Measurements from ENCODE around the gene CDH9. TPM values are rescaled to one million over a fixed set of nuclear protein-coding genes. Genes with fewer than 3 reads are reported as not detected.

CDH9 gene
- polyA plus RNA-seq, 2 of the 4 experiments (the other 2 are of a cell fraction) = 0.22 TPM; not detected in 1

DNA sequence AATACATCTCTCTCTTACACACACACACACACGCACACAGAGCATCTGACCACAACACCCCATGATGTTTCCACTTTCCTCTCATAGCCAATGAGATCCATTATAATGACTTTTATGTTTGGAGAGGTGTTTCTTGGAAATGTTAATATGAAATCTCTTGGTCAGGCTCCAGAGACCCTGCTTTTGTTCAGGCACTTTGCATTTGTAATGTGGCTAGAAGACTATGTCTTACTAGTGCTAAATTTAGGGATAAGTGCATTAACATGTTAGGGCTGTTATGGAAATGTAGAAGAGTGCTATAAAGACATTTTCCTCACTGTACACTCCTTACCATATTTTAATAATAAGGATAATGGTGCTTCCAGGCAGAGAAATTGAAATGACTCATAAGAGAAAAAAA is 3.8 kb downstream of the CDH9 start:
- CTCF ChIA-PET = no interaction called here
- Histone ChIP-seq H3K4me3 (no peak overlapping the region), H3K4me1 (no peaks in the 10 kb centered on the region), H3K4me2 (no peak overlapping the region), H3K9me3 (no peaks in the 10 kb centered on the region), H3K27ac (no peak overlapping the region)
- ATAC-seq (no peak), FAIRE-seq (no peak), DNase-seq (ENCODE audit: low read depth in 1 of 2, low spot score in 1 of 2) (no peak)
- no peak for TF ChIP-seq HDAC2 (IDR thresholded peaks at IDR 0.05)
- no peak for TF ChIP-seq NFE2L2 (conservative IDR thresholded peaks at IDR 0.05; ENCODE audit: low read length)
- no peak for TF ChIP-seq HOXB5 (CRISPR knock-in tag; IDR thresholded peaks at IDR 0.05)
- no peak for TF ChIP-seq EHMT2 (IDR thresholded peaks at IDR 0.05; ENCODE audit: low read depth)
- TF ChIP-seq MAFK (IDR thresholded peaks at IDR 0.05; ENCODE audit: partially characterized antibody) = no peak
- TF ChIP-seq GATA3 (IDR thresholded peaks at IDR 0.05; ENCODE audit: borderline replicate concordance) = no peak
- TF ChIP-seq POLR2AphosphoS2 (conservative IDR thresholded peaks at IDR 0.05; ENCODE audit: low read length) = no peak
- no peak for TF ChIP-seq TP53 (CRISPR knock-in tag; IDR thresholded peaks at IDR 0.05)
- no peak for TF ChIP-seq ZSCAN20 (CRISPR knock-in tag; IDR thresholded peaks at IDR 0.05)
- TF ChIP-seq, protein P1, sequence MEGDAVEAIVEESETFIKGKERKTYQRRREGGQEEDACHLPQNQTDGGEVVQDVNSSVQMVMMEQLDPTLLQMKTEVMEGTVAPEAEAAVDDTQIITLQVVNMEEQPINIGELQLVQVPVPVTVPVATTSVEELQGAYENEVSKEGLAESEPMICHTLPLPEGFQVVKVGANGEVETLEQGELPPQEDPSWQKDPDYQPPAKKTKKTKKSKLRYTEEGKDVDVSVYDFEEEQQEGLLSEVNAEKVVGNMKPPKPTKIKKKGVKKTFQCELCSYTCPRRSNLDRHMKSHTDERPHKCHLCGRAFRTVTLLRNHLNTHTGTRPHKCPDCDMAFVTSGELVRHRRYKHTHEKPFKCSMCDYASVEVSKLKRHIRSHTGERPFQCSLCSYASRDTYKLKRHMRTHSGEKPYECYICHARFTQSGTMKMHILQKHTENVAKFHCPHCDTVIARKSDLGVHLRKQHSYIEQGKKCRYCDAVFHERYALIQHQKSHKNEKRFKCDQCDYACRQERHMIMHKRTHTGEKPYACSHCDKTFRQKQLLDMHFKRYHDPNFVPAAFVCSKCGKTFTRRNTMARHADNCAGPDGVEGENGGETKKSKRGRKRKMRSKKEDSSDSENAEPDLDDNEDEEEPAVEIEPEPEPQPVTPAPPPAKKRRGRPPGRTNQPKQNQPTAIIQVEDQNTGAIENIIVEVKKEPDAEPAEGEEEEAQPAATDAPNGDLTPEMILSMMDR (IDR thresholded peaks at IDR 0.05) = no peak
- no peak for TF ChIP-seq CBX2 (IDR thresholded peaks at IDR 0.05; ENCODE audit: borderline replicate concordance, low read depth)
- TF ChIP-seq, protein P2, sequence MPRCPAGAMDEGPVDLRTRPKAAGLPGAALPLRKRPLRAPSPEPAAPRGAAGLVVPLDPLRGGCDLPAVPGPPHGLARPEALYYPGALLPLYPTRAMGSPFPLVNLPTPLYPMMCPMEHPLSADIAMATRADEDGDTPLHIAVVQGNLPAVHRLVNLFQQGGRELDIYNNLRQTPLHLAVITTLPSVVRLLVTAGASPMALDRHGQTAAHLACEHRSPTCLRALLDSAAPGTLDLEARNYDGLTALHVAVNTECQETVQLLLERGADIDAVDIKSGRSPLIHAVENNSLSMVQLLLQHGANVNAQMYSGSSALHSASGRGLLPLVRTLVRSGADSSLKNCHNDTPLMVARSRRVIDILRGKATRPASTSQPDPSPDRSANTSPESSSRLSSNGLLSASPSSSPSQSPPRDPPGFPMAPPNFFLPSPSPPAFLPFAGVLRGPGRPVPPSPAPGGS (IDR thresholded peaks at IDR 0.05) = no peak
- TF ChIP-seq EHF (CRISPR knock-in tag; IDR thresholded peaks at IDR 0.05) = no peak
- TF ChIP-seq CBX8 (IDR thresholded peaks at IDR 0.05) = no peak
- no peak for TF ChIP-seq HEYL (CRISPR knock-in tag; IDR thresholded peaks at IDR 0.05)
- POLR2A ChIA-PET = no interaction called here
- 52% methylated on average over 1 of the region's 1 CpG for WGBS (ENCODE audit: missing lambda C conversion rate)

DNA sequence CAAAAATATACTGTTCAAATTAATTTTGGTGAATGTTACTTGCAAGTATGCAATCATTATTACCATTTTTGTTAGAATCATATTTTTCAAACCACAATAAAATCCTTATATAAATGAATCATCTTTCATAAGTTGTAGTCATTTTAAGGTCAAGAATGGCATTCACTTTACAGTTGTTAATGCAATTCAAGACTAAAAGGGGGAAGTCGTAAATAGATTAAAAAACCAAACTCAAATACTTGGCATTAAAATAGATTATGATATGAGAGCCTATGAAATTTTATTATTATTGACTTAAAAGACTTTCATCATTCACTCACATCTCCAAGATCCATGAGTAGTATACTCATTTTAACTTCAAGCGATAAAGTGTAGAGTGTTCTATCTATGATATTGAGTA is 11.6 kb downstream of the CDH9 start:
- WGBS (ENCODE audit: missing lambda C conversion rate) = 64% methylated on average over 2 of the region's 2 CpGs
- ChIA-PET POLR2A (no interaction called here), CTCF (no interaction called here)
- Histone ChIP-seq H3K27ac (no peak overlapping the region), H3K4me3 (no peak overlapping the region), H3K9me3 (no peaks in the 10 kb centered on the region), H3K4me2 (no peak overlapping the region), H3K4me1 (no peaks in the 10 kb centered on the region)
- DNase-seq (ENCODE audit: low read depth in 1 of 2, low spot score in 1 of 2) (no peak), FAIRE-seq (no peak), ATAC-seq (no peak)
- TF ChIP-seq SMC3 (IDR thresholded peaks at IDR 0.05) (no peak), NR3C1 (IDR thresholded peaks at IDR 0.05) (no peak), RFX5 (IDR thresholded peaks at IDR 0.05) (no peak), KDM1A (IDR thresholded peaks at IDR 0.05; ENCODE audit: low read depth) (no peak), ESRRA (IDR thresholded peaks at IDR 0.05; ENCODE audit: borderline replicate concordance, low read length) (no peak), SREBF2 (IDR thresholded peaks at IDR 0.05) (no peak), HOXA7 (CRISPR knock-in tag; IDR thresholded peaks at IDR 0.05) (no peak), FOSL2 (IDR thresholded peaks at IDR 0.05) (no peak), FOSL2 (CRISPR knock-in tag; IDR thresholded peaks at IDR 0.05) (no peak), FOSB (CRISPR knock-in tag; IDR thresholded peaks at IDR 0.05) (no peak), CBX2 (IDR thresholded peaks at IDR 0.05; ENCODE audit: borderline replicate concordance, low read depth) (no peak), ZC3H11A (IDR thresholded peaks at IDR 0.05) (no peak), NFE2L2 (conservative IDR thresholded peaks at IDR 0.05; ENCODE audit: low read length) (no peak), RAD21 (conservative IDR thresholded peaks at IDR 0.05 in 1 of 2, IDR thresholded peaks at IDR 0.05 in 1 of 2) (no peak)
- TF ChIP-seq, protein P1 (IDR thresholded peaks at IDR 0.05) = no peak
- TF ChIP-seq, protein P3, sequence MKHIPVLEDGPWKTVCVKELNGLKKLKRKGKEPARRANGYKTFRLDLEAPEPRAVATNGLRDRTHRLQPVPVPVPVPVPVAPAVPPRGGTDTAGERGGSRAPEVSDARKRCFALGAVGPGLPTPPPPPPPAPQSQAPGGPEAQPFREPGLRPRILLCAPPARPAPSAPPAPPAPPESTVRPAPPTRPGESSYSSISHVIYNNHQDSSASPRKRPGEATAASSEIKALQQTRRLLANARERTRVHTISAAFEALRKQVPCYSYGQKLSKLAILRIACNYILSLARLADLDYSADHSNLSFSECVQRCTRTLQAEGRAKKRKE (CRISPR knock-in tag; IDR thresholded peaks at IDR 0.05; ENCODE audit: low read depth) = no peak
- TF ChIP-seq, protein P4, sequence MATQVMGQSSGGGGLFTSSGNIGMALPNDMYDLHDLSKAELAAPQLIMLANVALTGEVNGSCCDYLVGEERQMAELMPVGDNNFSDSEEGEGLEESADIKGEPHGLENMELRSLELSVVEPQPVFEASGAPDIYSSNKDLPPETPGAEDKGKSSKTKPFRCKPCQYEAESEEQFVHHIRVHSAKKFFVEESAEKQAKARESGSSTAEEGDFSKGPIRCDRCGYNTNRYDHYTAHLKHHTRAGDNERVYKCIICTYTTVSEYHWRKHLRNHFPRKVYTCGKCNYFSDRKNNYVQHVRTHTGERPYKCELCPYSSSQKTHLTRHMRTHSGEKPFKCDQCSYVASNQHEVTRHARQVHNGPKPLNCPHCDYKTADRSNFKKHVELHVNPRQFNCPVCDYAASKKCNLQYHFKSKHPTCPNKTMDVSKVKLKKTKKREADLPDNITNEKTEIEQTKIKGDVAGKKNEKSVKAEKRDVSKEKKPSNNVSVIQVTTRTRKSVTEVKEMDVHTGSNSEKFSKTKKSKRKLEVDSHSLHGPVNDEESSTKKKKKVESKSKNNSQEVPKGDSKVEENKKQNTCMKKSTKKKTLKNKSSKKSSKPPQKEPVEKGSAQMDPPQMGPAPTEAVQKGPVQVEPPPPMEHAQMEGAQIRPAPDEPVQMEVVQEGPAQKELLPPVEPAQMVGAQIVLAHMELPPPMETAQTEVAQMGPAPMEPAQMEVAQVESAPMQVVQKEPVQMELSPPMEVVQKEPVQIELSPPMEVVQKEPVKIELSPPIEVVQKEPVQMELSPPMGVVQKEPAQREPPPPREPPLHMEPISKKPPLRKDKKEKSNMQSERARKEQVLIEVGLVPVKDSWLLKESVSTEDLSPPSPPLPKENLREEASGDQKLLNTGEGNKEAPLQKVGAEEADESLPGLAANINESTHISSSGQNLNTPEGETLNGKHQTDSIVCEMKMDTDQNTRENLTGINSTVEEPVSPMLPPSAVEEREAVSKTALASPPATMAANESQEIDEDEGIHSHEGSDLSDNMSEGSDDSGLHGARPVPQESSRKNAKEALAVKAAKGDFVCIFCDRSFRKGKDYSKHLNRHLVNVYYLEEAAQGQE (IDR thresholded peaks at IDR 0.05) = no peak
